IMR-90 (cell line): ENCODE results near the gene CPED1. TPM values are rescaled to one million over a fixed set of nuclear protein-coding genes. Genes with fewer than 3 reads are reported as not detected.

Experiments
- BHLHE40 ChIP-seq: fragments of 150-350 bp; IDR thresholded peaks from 2 replicates; pipeline ENCODE4 v1.6.1; 2016; ENCODE audit warnings: mild to moderate bottlenecking, low read depth, low read length
- CEBPB ChIP-seq: IDR thresholded peaks from 2 replicates; pipeline ENCODE4 v1.6.1; 2012; ENCODE audit warnings: low read depth, low read length, improper control_type of control experiment
- FOS ChIP-seq: fragments of 150-350 bp; IDR thresholded peaks from 2 replicates; pipeline ENCODE4 v1.6.1; 2016; ENCODE audit warnings: low read depth, low read length
- MAFK ChIP-seq: IDR thresholded peaks from 2 replicates; pipeline ENCODE4 v1.6.1; 2012; ENCODE audit warnings: low read depth, low read length, improper control_type of control experiment
- NFE2L2 ChIP-seq: fragments of 150-350 bp; IDR thresholded peaks from 2 replicates; pipeline ENCODE4 v1.6.1; 2016; ENCODE audit warnings: low read depth, mild to moderate bottlenecking, low read length
- RAD21 ChIP-seq: IDR thresholded peaks from 2 replicates; pipeline ENCODE4 v1.6.1; 2012; ENCODE audit warnings: low read length, improper control_type of control experiment
- RCOR1 ChIP-seq: IDR thresholded peaks from 2 replicates; pipeline ENCODE4 v1.6.1; 2012; ENCODE audit warnings: mild to moderate bottlenecking, low read length, improper control_type of control experiment; ENCODE audit not compliant: insufficient replicate concordance
- RFX5 ChIP-seq: IDR thresholded peaks from 2 replicates; pipeline ENCODE4 v1.8.0; 2012; ENCODE audit warnings: low read depth, mild to moderate bottlenecking, low read length, moderate library complexity
- SMC3 ChIP-seq: fragments of 150-350 bp; IDR thresholded peaks from 2 replicates; pipeline ENCODE4 v1.6.1; 2016; ENCODE audit warnings: low read depth, mild to moderate bottlenecking, antibody characterized with exemption, low read length, moderate library complexity
- polyA plus RNA-seq, 3 experiments: library from polyadenylated mRNA; depleted of rRNA; stranded (reverse); fragments of >200 nt; gene quantifications; 2 replicates each; pipeline ENCODE4 v1.2.3, GENCODE V29; 2012; ENCODE audit warnings: low replicate concordance in 1 of 3
- total RNA-seq: library from RNA; depleted of rRNA; stranded (reverse); fragments of >200 nt; gene quantifications from 2 replicates; pipeline ENCODE4 v1.2.3, GENCODE V29; 2012

The CPED1 gene
- total and polyA plus RNA-seq, 2 of the 4 experiments (the other 2 are of a cell fraction): 31.2 to 96.8 TPM

GRCh38 chr7:120992965-120993494 is 4.5 kb downstream of the CPED1 start (continued):
- TF ChIP-seq RFX5: no peak
- no peak for TF ChIP-seq RCOR1
- TF ChIP-seq RAD21: no peak
- no peak for TF ChIP-seq CEBPB
- no peak for TF ChIP-seq FOS
- no peak for TF ChIP-seq NFE2L2
- TF ChIP-seq SMC3: no peak
- no peak for TF ChIP-seq BHLHE40
- no peak for TF ChIP-seq MAFK
